ENCODE results near the gene RTN3.
A peak's percentile ranks its signal among the peaks of the same experiment; 100 is the strongest.
"Not testable (repeated sequence)": the region's sequence is repeated elsewhere in the genome, so short reads cannot be mapped to it uniquely, and the experiment has no call there.

Gene RTN3

DNA sequence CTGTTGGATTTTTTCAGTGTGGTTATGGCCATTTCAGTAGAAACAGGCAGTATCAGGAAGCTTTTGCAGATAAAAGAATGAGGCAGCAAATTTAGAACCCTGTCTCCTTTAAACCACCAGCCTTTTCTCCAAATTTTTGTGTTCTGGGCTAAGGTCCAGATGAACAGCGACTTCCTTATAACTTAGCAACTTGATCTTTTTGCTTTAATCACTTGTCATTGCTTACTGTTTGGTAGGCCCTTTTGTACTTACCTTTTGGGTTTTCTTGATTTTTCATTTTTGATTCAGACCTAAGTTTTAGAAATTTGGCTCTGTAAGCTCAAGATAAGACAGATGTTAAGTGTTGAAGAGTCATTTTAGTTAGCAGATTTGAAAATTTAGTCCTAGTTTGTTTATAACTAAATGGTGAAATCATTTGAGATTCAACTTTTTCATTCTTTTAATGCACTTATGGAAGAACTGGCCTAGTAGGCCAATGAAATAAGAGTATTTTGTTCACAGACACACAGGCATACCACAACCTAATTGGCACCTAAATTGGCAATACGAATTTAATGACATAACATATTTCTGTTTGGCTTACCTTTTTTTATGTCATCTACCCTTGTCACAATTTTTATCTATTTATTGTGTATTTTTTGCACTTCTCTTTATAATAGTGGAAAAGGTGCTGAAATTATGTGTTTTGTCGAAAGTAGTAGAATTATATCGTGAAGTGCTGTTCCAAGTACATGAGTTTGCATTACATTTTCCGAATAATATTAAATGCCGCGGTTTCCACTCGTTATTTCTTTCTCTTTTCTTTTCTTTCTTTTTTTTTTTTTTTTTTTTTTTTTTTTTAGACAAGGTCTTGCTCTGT lies 2.1 kb downstream of the RTN3 start:
- H4K12ac ChIP-seq (ENCODE audit: low read depth, low read length), result no peak overlapping the region
- H3K27me3 ChIP-seq (ENCODE audit: insufficient read depth, low read length), result no peaks in the 10 kb centered on the region
- no peaks in the 10 kb centered on the region for H3K9me3 ChIP-seq (ENCODE audit: insufficient read depth, low read depth, low read length)
- no peak overlapping the region for H3K14ac ChIP-seq (ENCODE audit: low read length)
- DNase-seq, result no peak
- H4K91ac ChIP-seq (ENCODE audit: low read depth, low read length), result no peak overlapping the region
- H3K4me3 ChIP-seq (ENCODE audit: low read depth, low read length), result no peak overlapping the region
- no peak overlapping the region for H2BK120ac ChIP-seq (ENCODE audit: insufficient read depth, low read length, poor library complexity)
- H3K4ac ChIP-seq (ENCODE audit: low read depth, low read length), result peak overlapping the region; percentile 33
- H2BK12ac ChIP-seq (ENCODE audit: low read length), result no peak overlapping the region
- H3K4me2 ChIP-seq (ENCODE audit: low read length), result peak overlapping the region; percentile 78
- H3K79me2 ChIP-seq (ENCODE audit: control insufficient read depth, insufficient read depth, low read length, poor library complexity), result peaks cover 8% of the 10 kb centered on the region
- peaks cover 4% of the 10 kb centered on the region for H3K79me1 ChIP-seq (ENCODE audit: low read length)
- H2AFZ ChIP-seq (ENCODE audit: insufficient read depth, low read length, poor library complexity), result no peak overlapping the region
- H3K23ac ChIP-seq (ENCODE audit: low read length), result no peak overlapping the region
- no peak overlapping the region for H2AK5ac ChIP-seq (ENCODE audit: low read length)
- H2BK5ac ChIP-seq (ENCODE audit: low read depth, low read length, poor library complexity), result no peak overlapping the region
- H4K8ac ChIP-seq (ENCODE audit: low read depth, low read length), result no peak overlapping the region
- no peak overlapping the region for H3K27ac ChIP-seq (ENCODE audit: low read depth, low read length)
- H3K18ac ChIP-seq (ENCODE audit: low read length), result no peak overlapping the region
- peaks cover 7 to 8% of the 10 kb centered on the region in 2 experiments for H3K4me1 ChIP-seq (ENCODE audit: control insufficient read depth in 1 of 2, insufficient read depth in 2 of 2, low read length in 2 of 2)
- 100% methylated on average over 2 of the region's 8 CpGs for WGBS (ENCODE audit: extremely low coverage, insufficient coverage, insufficient read length)
- no peaks in the 10 kb centered on the region for H3K36me3 ChIP-seq (ENCODE audit: control insufficient read depth in 1 of 2, insufficient read depth in 2 of 2, low read length in 2 of 2)
- no peak overlapping the region for H3K9ac ChIP-seq (ENCODE audit: low read length)

GRCh38 chr11:63685158-63685721 lies 3.9 kb downstream of the RTN3 start:
- not testable (repeated sequence) for H2BK5ac ChIP-seq (ENCODE audit: low read depth, low read length, poor library complexity); H3K23ac ChIP-seq (ENCODE audit: low read length); H4K8ac ChIP-seq (ENCODE audit: low read depth, low read length); H4K12ac ChIP-seq (ENCODE audit: low read depth, low read length); H3K14ac ChIP-seq (ENCODE audit: low read length); H3K4me2 ChIP-seq (ENCODE audit: low read length); H2AK5ac ChIP-seq (ENCODE audit: low read length); H3K9ac ChIP-seq (ENCODE audit: low read length); H3K9me3 ChIP-seq (ENCODE audit: insufficient read depth, low read depth, low read length); H2BK12ac ChIP-seq (ENCODE audit: low read length); H3K36me3 ChIP-seq (ENCODE audit: control insufficient read depth in 1 of 2, insufficient read depth in 2 of 2, low read length in 2 of 2); DNase-seq; H2BK120ac ChIP-seq (ENCODE audit: insufficient read depth, low read length, poor library complexity); H3K18ac ChIP-seq (ENCODE audit: low read length); H3K4me3 ChIP-seq (ENCODE audit: low read depth, low read length); H2AFZ ChIP-seq (ENCODE audit: insufficient read depth, low read length, poor library complexity); H3K27ac ChIP-seq (ENCODE audit: low read depth, low read length); H3K4me1 ChIP-seq (ENCODE audit: control insufficient read depth in 1 of 2, insufficient read depth in 2 of 2, low read length in 2 of 2); H3K27me3 ChIP-seq (ENCODE audit: insufficient read depth, low read length); H4K91ac ChIP-seq (ENCODE audit: low read depth, low read length); H3K79me2 ChIP-seq (ENCODE audit: control insufficient read depth, insufficient read depth, low read length, poor library complexity); H3K4ac ChIP-seq (ENCODE audit: low read depth, low read length); H3K79me1 ChIP-seq (ENCODE audit: low read length)
- no CpG with 5 or more reads among the region's 7 CpGs for WGBS (ENCODE audit: extremely low coverage, insufficient coverage, insufficient read length)

DNA sequence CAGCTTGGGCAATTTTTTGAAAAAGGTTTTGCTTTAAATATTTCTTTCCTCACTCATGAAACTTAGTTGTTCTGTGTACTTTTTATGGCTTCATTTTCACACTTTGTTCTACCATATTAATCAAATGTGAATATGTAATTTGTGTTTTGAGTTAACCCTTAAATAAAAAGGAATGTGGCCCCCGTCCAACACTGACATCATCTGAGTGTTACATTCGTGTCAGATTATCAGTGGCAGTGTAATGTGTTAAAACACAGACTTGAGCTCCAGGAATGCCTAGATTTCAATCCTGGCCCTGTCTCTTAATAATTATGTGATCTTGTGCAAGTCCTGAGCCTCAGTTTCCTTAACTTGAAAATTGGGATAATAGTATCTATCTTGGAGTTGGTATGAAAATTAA lies 5.6 kb downstream of the RTN3 start:
- H3K4ac ChIP-seq (ENCODE audit: low read depth, low read length), result no peak overlapping the region
- no peak overlapping the region for H3K4me3 ChIP-seq (ENCODE audit: low read depth, low read length)
- H2AFZ ChIP-seq (ENCODE audit: insufficient read depth, low read length, poor library complexity), result no peak overlapping the region
- H4K91ac ChIP-seq (ENCODE audit: low read depth, low read length), result no peak overlapping the region
- WGBS (ENCODE audit: extremely low coverage, insufficient coverage, insufficient read length), result no CpG with 5 or more reads among the region's 2 CpGs
- H4K8ac ChIP-seq (ENCODE audit: low read depth, low read length), result no peak overlapping the region
- no peak overlapping the region for H3K18ac ChIP-seq (ENCODE audit: low read length)
- peaks cover 5% of the 10 kb centered on the region for H3K79me2 ChIP-seq (ENCODE audit: control insufficient read depth, insufficient read depth, low read length, poor library complexity)
- no peak for DNase-seq
- no peak overlapping the region for H3K23ac ChIP-seq (ENCODE audit: low read length)
- H2BK12ac ChIP-seq (ENCODE audit: low read length), result no peak overlapping the region
- no peak overlapping the region for H2BK120ac ChIP-seq (ENCODE audit: insufficient read depth, low read length, poor library complexity)
- H3K27me3 ChIP-seq (ENCODE audit: insufficient read depth, low read length), result no peaks in the 10 kb centered on the region
- no peak overlapping the region for H3K14ac ChIP-seq (ENCODE audit: low read length)
- no peaks in the 10 kb centered on the region for H3K9me3 ChIP-seq (ENCODE audit: insufficient read depth, low read depth, low read length)
- H3K4me1 ChIP-seq (ENCODE audit: control insufficient read depth in 1 of 2, insufficient read depth in 2 of 2, low read length in 2 of 2), result peaks cover 4 to 5% of the 10 kb centered on the region in 2 experiments
- no peak overlapping the region for H2AK5ac ChIP-seq (ENCODE audit: low read length)
- H2BK5ac ChIP-seq (ENCODE audit: low read depth, low read length, poor library complexity), result no peak overlapping the region
- peaks cover 0 to 1% of the 10 kb centered on the region in 2 experiments for H3K36me3 ChIP-seq (ENCODE audit: control insufficient read depth in 1 of 2, insufficient read depth in 2 of 2, low read length in 2 of 2)
- H3K27ac ChIP-seq (ENCODE audit: low read depth, low read length), result no peak overlapping the region
- no peak overlapping the region for H3K9ac ChIP-seq (ENCODE audit: low read length)
- no peaks in the 10 kb centered on the region for H3K79me1 ChIP-seq (ENCODE audit: low read length)
- no peak overlapping the region for H3K4me2 ChIP-seq (ENCODE audit: low read length)
- H4K12ac ChIP-seq (ENCODE audit: low read depth, low read length), result no peak overlapping the region

DNA sequence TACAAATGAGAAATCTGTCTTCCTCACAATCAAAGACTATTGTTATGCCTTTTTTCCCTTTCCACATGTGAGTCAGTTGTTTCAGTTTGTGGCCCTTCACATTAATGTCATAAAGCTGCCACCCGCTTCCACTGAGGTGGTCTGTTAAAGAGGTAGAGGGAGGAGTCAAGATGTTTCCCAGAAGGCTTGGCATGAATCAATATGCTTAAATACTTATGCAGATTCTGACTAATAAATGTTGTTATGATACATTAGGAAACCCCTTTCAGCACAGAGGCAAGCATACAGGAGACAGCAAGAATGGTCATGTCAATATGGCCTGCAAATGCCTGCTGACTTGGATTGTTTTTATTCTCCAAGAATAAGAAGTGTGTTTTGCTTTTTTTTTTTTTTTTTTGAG lies 6.5 kb downstream of the RTN3 start:
- H3K27ac ChIP-seq (ENCODE audit: low read depth, low read length), result no peak overlapping the region

More for the DNA sequence above, 6.5 kb downstream of the RTN3 start:
- H3K4me1 ChIP-seq (ENCODE audit: control insufficient read depth in 1 of 2, insufficient read depth in 2 of 2, low read length in 2 of 2), result no peaks in the 10 kb centered on the region
- WGBS (ENCODE audit: extremely low coverage, insufficient coverage, insufficient read length), result no CpG with 5 or more reads among the region's 1 CpG
- DNase-seq, result no peak
- H2AK5ac ChIP-seq (ENCODE audit: low read length), result no peak overlapping the region
- H2BK120ac ChIP-seq (ENCODE audit: insufficient read depth, low read length, poor library complexity), result no peak overlapping the region
- H3K79me2 ChIP-seq (ENCODE audit: control insufficient read depth, insufficient read depth, low read length, poor library complexity), result no peaks in the 10 kb centered on the region
- no peak overlapping the region for H3K9ac ChIP-seq (ENCODE audit: low read length)
- H3K9me3 ChIP-seq (ENCODE audit: insufficient read depth, low read depth, low read length), result no peaks in the 10 kb centered on the region
- H3K79me1 ChIP-seq (ENCODE audit: low read length), result no peaks in the 10 kb centered on the region
- H3K23ac ChIP-seq (ENCODE audit: low read length), result no peak overlapping the region
- H3K27me3 ChIP-seq (ENCODE audit: insufficient read depth, low read length), result no peaks in the 10 kb centered on the region
- H4K91ac ChIP-seq (ENCODE audit: low read depth, low read length), result no peak overlapping the region
- H3K4ac ChIP-seq (ENCODE audit: low read depth, low read length), result no peak overlapping the region
- H4K12ac ChIP-seq (ENCODE audit: low read depth, low read length), result no peak overlapping the region
- H3K4me2 ChIP-seq (ENCODE audit: low read length), result no peak overlapping the region
- H3K36me3 ChIP-seq (ENCODE audit: control insufficient read depth in 1 of 2, insufficient read depth in 2 of 2, low read length in 2 of 2), result peaks cover 0 to 2% of the 10 kb centered on the region in 2 experiments
- no peak overlapping the region for H2AFZ ChIP-seq (ENCODE audit: insufficient read depth, low read length, poor library complexity)
- H3K18ac ChIP-seq (ENCODE audit: low read length), result no peak overlapping the region
- H3K4me3 ChIP-seq (ENCODE audit: low read depth, low read length), result no peak overlapping the region
- no peak overlapping the region for H2BK5ac ChIP-seq (ENCODE audit: low read depth, low read length, poor library complexity)
- no peak overlapping the region for H3K14ac ChIP-seq (ENCODE audit: low read length)
- no peak overlapping the region for H2BK12ac ChIP-seq (ENCODE audit: low read length)
- H4K8ac ChIP-seq (ENCODE audit: low read depth, low read length), result no peak overlapping the region

All from trophoblast cell (in vitro differentiated cells and primary cell).